HG03103 (cell line): Measurements from ENCODE around the gene GNAI3.
"Not testable (repeated sequence)": the region's sequence is repeated elsewhere in the genome, so short reads cannot be mapped to it uniquely, and the experiment has no call there.

ENCODE experiments used
- ATAC-seq: cut with Tn5 transposase; IDR thresholded peaks from one replicate; pipeline ENCODE4 v1.9.1; 2021; ENCODE audit warnings: low read depth; ENCODE audit not compliant: unreplicated experiment

Gene GNAI3

GRCh38 chr1:109655615-109656519 is 107.5 kb downstream of the GNAI3 start, which contains the start of gene GSTM4:
TSS of gene GSTM4 (plus strand) at chr1:109656099. CDS start at chr1:109656390, 291 bp downstream.
- ATAC-seq, result peak; percentile 74

- no peak for ATAC-seq
Observed at GRCh38 chr1:109657395-109657794, 109.0 kb downstream of the GNAI3 start.

GRCh38 chr1:109657970-109658369 is 109.6 kb downstream of the GNAI3 start:
- ATAC-seq, result no peak

- no peak for ATAC-seq
Observed at GRCh38 chr1:109658533-109659042, 110.2 kb downstream of the GNAI3 start.

- ATAC-seq, result no peak
Observed at GRCh38 chr1:109659145-109659544, 110.7 kb downstream of the GNAI3 start.

- no peak for ATAC-seq
Observed at GRCh38 chr1:109659997-109660690, 111.7 kb downstream of the GNAI3 start.

GRCh38 chr1:109660691-109661026 is 112.2 kb downstream of the GNAI3 start:
- not testable (repeated sequence) for ATAC-seq

GRCh38 chr1:109661391-109661790 is 113.0 kb downstream of the GNAI3 start:
- ATAC-seq, result no peak

- no peak for ATAC-seq
Observed at GRCh38 chr1:109664671-109665070, 116.3 kb downstream of the GNAI3 start.

GRCh38 chr1:109667452-109668122 is 119.2 kb downstream of the GNAI3 start, which contains the start of gene GSTM2:
TSS of gene GSTM2 (plus strand) at chr1:109668057. CDS start at chr1:109668116, 59 bp downstream.
- peak; percentile 92 for ATAC-seq
